Measurements from ENCODE around the gene CCDC201. TPM values are rescaled to one million over a fixed set of nuclear protein-coding genes. Genes with fewer than 3 reads are reported as not detected.
"Not testable (repeated sequence)": the region's sequence is repeated elsewhere in the genome, so short reads cannot be mapped to it uniquely, and the experiment has no call there.

CCDC201 gene
- total RNA-seq, 1 donor from 2014 or later: not detected

DNA sequence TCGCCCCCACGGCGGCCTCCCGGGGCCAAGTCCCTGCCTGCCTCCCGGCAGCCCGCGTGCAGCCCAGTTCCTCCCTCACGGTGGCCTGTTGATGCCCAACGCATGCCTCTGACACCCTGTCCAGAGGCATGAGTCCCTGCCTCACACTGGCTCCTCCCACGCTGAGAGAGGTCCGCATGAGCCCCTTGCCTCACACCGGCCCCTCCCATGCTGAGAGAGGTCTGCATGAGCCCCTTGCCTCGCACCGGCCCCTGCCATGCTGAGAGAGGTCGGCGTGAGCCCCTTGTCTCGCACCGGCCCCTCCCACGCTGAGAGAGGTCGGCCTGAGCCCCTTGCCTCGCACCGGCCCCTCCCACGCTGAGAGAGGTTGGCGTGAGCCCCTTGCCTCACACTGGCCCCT, 59.9 kb downstream of the CCDC201 start:
- Mint-ChIP-seq H3K9me3 (ENCODE audit: low read depth) (no peaks in the 10 kb centered on the region), H3K36me3 (ENCODE audit: insufficient read depth) (no peaks in the 10 kb centered on the region), H3K27me3 (no peaks in the 10 kb centered on the region), H3K27ac (no peak overlapping the region), H3K4me1 (ENCODE audit: low read depth) (no peaks in the 10 kb centered on the region), H3K4me3 (ENCODE audit: low read depth) (no peak overlapping the region)
- DNase-seq (ENCODE audit: low spot score, unreplicated experiment): no peak
- no peak for TF ChIP-seq CTCF (IDR thresholded peaks at IDR 0.05; ENCODE audit: unreplicated experiment)

DNA sequence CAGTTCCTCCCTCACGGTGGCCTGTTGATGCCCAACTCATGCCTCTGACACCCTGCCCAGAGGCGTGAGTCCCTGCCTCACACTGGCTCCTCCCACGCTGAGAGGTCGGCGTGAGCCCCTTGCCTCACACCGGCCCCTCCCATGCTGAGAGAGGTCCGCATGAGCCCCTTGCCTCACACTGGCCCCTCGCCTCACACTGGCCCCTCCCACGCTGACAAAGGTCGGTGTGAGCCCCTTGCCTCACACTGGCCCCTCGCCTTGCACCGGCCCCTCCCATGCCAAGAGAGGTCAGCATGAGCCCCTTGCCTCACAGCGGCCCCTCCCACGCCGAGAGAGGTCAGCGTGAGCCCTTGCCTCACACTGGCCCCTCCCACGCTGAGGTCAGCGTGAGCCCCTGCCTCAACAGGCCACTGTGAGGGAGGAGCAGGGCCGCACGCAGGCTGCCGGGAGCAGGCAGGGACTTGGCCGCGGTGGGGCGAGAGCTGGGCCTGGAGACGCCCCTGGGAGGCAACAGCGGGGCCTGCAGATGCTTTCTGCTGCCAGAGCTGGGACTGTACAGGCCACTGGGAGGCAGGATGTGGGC, 61.1 kb downstream of the CCDC201 start:
- not testable (repeated sequence) for H3K4me1 Mint-ChIP-seq (ENCODE audit: low read depth); H3K9me3 Mint-ChIP-seq (ENCODE audit: low read depth); H3K36me3 Mint-ChIP-seq (ENCODE audit: insufficient read depth); H3K27me3 Mint-ChIP-seq; DNase-seq (ENCODE audit: low spot score, unreplicated experiment); H3K27ac Mint-ChIP-seq; H3K4me3 Mint-ChIP-seq (ENCODE audit: low read depth)

- not testable (repeated sequence) for H3K27me3 Mint-ChIP-seq; H3K4me3 Mint-ChIP-seq (ENCODE audit: low read depth); H3K4me1 Mint-ChIP-seq (ENCODE audit: low read depth); H3K9me3 Mint-ChIP-seq (ENCODE audit: low read depth); DNase-seq (ENCODE audit: low spot score, unreplicated experiment); H3K36me3 Mint-ChIP-seq (ENCODE audit: insufficient read depth); H3K27ac Mint-ChIP-seq
Observed at GRCh38 chr7:45810451-45811005, 62.4 kb downstream of the CCDC201 start.

Other genes with a start within 250 kb of the CCDC201 start
- gene IGFBP1, start 15.4 kb upstream of the CCDC201 start, total RNA-seq: 0.24 TPM in 1 of 2 replicates, not detected in the other
- gene IGFBP3, start 48.2 kb upstream of the CCDC201 start, total RNA-seq: 8.6 and 10.3 TPM in 2 replicates

Data from progenitor cell of endocrine pancreas (in vitro differentiated cells).